ENCODE data around the gene BCAP31. TPM values are rescaled to one million over a fixed set of nuclear protein-coding genes. Genes with fewer than 3 reads are reported as not detected.

BCAP31 gene
- total RNA-seq = 100 to 1,000 TPM in 2 of 4 donors, 10 to 100 TPM in 2; 76.1 to 125 (median 104) TPM

DNA sequence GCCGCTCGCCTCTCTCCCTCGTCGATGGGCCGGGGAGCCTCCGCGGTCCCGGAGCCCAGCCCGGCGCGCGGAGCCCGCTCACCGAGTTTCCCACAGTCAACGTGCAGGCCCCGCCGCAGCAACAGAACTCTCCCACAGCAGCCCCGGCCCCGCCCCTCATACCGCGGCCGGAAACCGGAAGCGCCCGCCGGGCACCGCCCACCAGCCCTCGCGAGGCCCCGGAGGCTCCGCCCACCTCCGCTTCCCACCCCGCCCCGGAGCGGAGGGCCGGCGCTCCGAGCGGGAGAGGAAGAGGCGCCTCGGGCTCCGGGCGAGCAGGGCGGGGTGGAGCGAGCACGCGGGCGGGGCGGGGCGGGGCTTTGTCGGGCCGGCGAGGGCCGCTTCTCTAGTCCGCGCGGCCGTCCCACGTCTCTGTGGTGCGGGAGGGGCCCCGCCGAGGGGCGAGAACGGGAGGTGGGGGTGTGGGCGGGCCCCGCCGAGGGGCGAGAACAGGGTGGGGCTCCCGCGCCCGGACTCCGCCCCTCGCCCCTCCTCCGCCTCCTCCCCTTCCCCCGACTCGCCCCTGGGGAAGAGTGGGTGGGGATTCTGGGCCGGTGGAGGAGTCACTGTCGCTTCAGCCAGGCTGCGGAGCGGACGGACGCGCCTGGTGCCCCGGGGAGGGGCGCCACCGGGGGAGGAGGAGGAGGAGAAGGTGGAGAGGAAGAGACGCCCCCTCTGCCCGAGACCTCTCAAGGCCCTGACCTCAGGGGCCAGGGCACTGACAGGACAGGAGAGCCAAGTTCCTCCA lies at the start of gene BCAP31, which contains the start of gene ABCD1:
Gene BCAP31, minus strand, starts transcription at position 136 of the 787 bp plus-strand sequence. CDS start 1,143 bp downstream, outside the sequence.
Gene ABCD1, plus strand, starts transcription at position 605 of the 787 bp plus-strand sequence. CDS start 411 bp downstream, outside the sequence.
- Histone ChIP-seq H3K9me3 (no peaks in the 10 kb centered on the region), H3K27me3 (no peaks in the 10 kb centered on the region), H3K36me3 (peaks cover 0 to 22% of the 10 kb centered on the region in 2 donors), H3K4me1 (peaks cover 0 to 62% (median 32%) of the 10 kb centered on the region in 3 donors), H3K27ac (peak within 1 kb of the TSS; percentile 80 to 91 (median 87)), H3K4me3 (peak within 1 kb of the TSS; percentile 76 to 81)
- ATAC-seq = peak; percentile 86
- WGBS, 2 donors (ENCODE audit: low coverage in 1 of 2) = no CpG with 5 or more reads among the region's 88 CpGs
- TF ChIP-seq POLR2AphosphoS5 (IDR thresholded peaks at IDR 0.05) (peak; percentile 88), POLR2A (IDR thresholded peaks at IDR 0.05) (peak; percentile 70 to 74), EP300 (IDR thresholded peaks at IDR 0.05) (no peak)

DNA sequence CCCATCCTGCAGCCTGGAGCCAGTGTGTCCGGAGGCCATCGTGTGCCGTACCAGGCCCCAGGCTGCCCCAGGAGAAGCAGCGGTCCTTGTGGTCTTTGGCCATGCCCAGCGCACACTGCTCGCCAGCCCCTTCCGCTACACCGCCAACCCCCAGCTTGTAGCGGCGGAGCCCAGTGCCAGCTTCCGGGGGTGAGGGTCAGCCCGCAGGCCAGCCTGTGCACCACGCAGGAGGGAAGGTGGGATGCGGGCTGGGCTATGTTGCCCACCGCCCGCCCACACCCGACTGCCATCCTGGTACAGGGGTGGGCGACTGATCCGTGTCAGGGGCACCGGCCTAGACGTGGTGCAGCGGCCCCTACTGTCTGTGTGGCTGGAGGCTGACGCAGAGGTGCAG lies 49.0 kb upstream of the BCAP31 start:
- ATAC-seq = no peak
- TF ChIP-seq EP300 (IDR thresholded peaks at IDR 0.05) = no peak
- no peak for TF ChIP-seq POLR2A (IDR thresholded peaks at IDR 0.05)
- TF ChIP-seq, protein P1, sequence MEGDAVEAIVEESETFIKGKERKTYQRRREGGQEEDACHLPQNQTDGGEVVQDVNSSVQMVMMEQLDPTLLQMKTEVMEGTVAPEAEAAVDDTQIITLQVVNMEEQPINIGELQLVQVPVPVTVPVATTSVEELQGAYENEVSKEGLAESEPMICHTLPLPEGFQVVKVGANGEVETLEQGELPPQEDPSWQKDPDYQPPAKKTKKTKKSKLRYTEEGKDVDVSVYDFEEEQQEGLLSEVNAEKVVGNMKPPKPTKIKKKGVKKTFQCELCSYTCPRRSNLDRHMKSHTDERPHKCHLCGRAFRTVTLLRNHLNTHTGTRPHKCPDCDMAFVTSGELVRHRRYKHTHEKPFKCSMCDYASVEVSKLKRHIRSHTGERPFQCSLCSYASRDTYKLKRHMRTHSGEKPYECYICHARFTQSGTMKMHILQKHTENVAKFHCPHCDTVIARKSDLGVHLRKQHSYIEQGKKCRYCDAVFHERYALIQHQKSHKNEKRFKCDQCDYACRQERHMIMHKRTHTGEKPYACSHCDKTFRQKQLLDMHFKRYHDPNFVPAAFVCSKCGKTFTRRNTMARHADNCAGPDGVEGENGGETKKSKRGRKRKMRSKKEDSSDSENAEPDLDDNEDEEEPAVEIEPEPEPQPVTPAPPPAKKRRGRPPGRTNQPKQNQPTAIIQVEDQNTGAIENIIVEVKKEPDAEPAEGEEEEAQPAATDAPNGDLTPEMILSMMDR (IDR thresholded peaks at IDR 0.05) = no peak
- TF ChIP-seq POLR2AphosphoS5 (IDR thresholded peaks at IDR 0.05) = no peak
- WGBS, 2 donors (ENCODE audit: low coverage in 1 of 2) = no CpG with 5 or more reads among the region's 23 CpGs
- no peaks in the 10 kb centered on the region for H3K9me3 ChIP-seq
- no peaks in the 10 kb centered on the region for H3K27me3 ChIP-seq
- H3K4me3 ChIP-seq = no peak overlapping the region
- peaks cover 0 to 94% of the 10 kb centered on the region in 2 donors for H3K36me3 ChIP-seq
- no peak overlapping the region for H3K27ac ChIP-seq
- no peaks in the 10 kb centered on the region for H3K4me1 ChIP-seq

DNA sequence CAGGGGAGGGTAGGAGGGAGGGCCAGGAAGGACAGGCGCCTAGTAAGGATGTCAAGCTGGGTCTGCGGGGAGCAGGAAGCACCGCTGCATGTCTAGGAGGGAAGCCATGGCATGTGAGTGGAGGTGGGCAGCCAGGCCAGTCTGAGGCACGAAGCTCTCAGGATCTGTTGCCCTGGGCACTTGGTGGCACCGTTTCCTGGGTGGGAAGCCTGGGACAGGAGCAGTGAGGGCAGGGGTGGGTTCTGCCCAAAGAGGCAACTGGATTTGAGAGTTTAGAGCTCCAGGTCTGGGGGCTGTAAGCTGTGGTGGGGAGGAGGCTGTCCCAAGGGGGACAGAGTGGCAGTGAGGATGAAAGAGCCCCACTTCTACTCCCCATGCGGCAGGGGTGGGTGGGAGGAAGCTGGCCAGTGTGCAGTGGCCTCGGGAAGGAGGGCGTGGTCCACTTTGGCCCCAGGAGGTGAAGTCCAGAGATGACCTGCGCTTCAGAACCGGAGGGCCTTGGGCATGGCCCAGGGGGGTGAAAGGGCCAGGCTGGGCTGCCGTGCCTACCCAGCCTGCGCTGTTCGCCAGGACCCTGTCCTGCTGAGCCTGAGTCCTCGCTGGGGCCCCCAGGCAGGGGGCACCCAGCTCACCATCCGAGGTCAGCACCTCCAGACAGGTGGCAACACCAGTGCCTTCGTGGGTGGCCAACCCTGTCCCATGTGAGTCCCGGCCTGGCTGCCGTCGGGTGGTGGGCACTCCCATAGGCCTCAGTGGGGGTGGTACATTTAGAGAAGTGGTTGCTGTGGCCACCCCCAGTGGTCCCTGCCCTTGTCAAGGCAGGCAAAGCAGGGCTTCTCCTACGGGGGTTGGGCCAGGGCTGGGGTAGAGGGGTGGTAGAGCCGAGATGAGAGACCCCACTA lies 48.4 kb upstream of the BCAP31 start:
- Histone ChIP-seq H3K4me1 (peaks cover 0 to 1% (median 0%) of the 10 kb centered on the region in 3 donors), H3K27ac (no peak overlapping the region), H3K9me3 (no peaks in the 10 kb centered on the region), H3K36me3 (peaks cover 0 to 88% of the 10 kb centered on the region in 2 donors), H3K4me3 (no peak overlapping the region), H3K27me3 (no peaks in the 10 kb centered on the region)
- ATAC-seq = no peak
- WGBS, 2 donors (ENCODE audit: low coverage in 1 of 2) = 40 to 82% methylated on average over 1 to 3 of the region's 21 CpGs
- TF ChIP-seq, protein P1 (IDR thresholded peaks at IDR 0.05) = no peak
- no peak for TF ChIP-seq POLR2AphosphoS5 (IDR thresholded peaks at IDR 0.05)
- TF ChIP-seq EP300 (IDR thresholded peaks at IDR 0.05) = no peak
- TF ChIP-seq POLR2A (IDR thresholded peaks at IDR 0.05) = no peak

- ATAC-seq = no peak
Observed at GRCh38 chrX:153771415-153772315, 47.5 kb upstream of the BCAP31 start.

More at GRCh38 chrX:153771415-153772315, 47.5 kb upstream of the BCAP31 start:
- Histone ChIP-seq H3K27me3 (no peaks in the 10 kb centered on the region), H3K36me3 (peaks cover 0 to 79% of the 10 kb centered on the region in 2 donors), H3K4me3 (no peak overlapping the region), H3K9me3 (no peaks in the 10 kb centered on the region), H3K4me1 (peaks cover 0 to 10% (median 0%) of the 10 kb centered on the region in 3 donors), H3K27ac (no peak overlapping the region)
- no CpG with 5 or more reads among the region's 37 CpGs for WGBS, 2 donors (ENCODE audit: low coverage in 1 of 2)
- no peak for TF ChIP-seq POLR2AphosphoS5 (IDR thresholded peaks at IDR 0.05)
- no peak for TF ChIP-seq EP300 (IDR thresholded peaks at IDR 0.05)
- TF ChIP-seq POLR2A (IDR thresholded peaks at IDR 0.05) = no peak
- TF ChIP-seq, protein P1 (IDR thresholded peaks at IDR 0.05) = no peak

All from gastroesophageal sphincter (tissue), 4 donors.